Uterus (tissue), 4 donors: ENCODE results near the gene PNP. TPM values are rescaled to one million over a fixed set of nuclear protein-coding genes. Genes with fewer than 3 reads are reported as not detected.

Experiments used
- DNase-seq, 2 donors: peaks; one replicate each; pipeline ENCODE4 v3.0.0-alpha.2; 2019 to 2020
- H3K27ac ChIP-seq, 2 donors: fragments of 200-600 bp; sonication (generic); 1 replicate in 1 of 2; 2 replicates in 1 of 2; pipeline ENCODE4 v1.5.1; 2016 to 2018
- H3K27me3 ChIP-seq, 2 donors: fragments of 200-600 bp; sonication (generic); one replicate each; pipeline ENCODE4 v1.5.1; 2018 to 2019; ENCODE audit warnings: control low read depth in 1 of 2
- H3K36me3 ChIP-seq, 2 donors: fragments of 200-600 bp; sonication (generic); one replicate each; pipeline ENCODE4 v1.5.1; 2019; ENCODE audit warnings: control low read depth in 1 of 2
- H3K4me1 ChIP-seq, 2 donors: fragments of 200-600 bp; sonication (generic); one replicate each; pipeline ENCODE4 v1.5.1; 2018 to 2019; ENCODE audit warnings: control low read depth in 1 of 2
- H3K4me3 ChIP-seq, 2 donors: fragments of 200-600 bp; sonication (generic); 1 replicate in 1 of 2; 2 replicates in 1 of 2; pipeline ENCODE4 v1.5.1; 2018 to 2019; ENCODE audit warnings: mild to moderate bottlenecking in 1 of 2
- H3K9me3 ChIP-seq, 2 donors: fragments of 200-600 bp; sonication (generic); one replicate each; pipeline ENCODE4 v1.5.1; 2019; ENCODE audit warnings: control low read depth in 1 of 2
- CTCF ChIP-seq, 4 experiments: fragments of 200-600 bp in 2 of 4; fragments of 450-650 bp in 2 of 4; sonication (generic) in 2 of 4; IDR thresholded peaks; one replicate each; pipeline ENCODE4 v1.5.1; 2016 to 2019; ENCODE audit warnings: antibody characterized with exemption in 4 of 4, mild to moderate bottlenecking in 2 of 4, moderate library complexity in 1 of 4
- POLR2A ChIP-seq, 2 donors: fragments of 450-650 bp; IDR thresholded peaks; one replicate each; pipeline ENCODE4 v1.6.1; 2016; ENCODE audit warnings: antibody characterized with exemption in 2 of 2, mild to moderate bottlenecking in 1 of 2, moderate library complexity in 1 of 2
- intact Hi-C: fragments of 100-400 bp; cut with DNase I; formaldehyde crosslinking; loops from one replicate; pipeline ENCODE4 v1.15.1; 2023; ENCODE audit warnings: low total_unique reads
- total RNA-seq, 4 donors: library from RNA; depleted of rRNA in 3 of 4; stranded (reverse); fragments of >200 nt in 3 of 4; gene quantifications; one replicate each; pipeline versions ENCODE4 v1.1.0 to v1.2.4, GENCODE V29; 2014 to 2023
- donor health status: DM: yes; HTN: yes; CAD: no.

PNP gene
- total RNA-seq, 4 donors from 2014 or later, result 12.7 to 46.9 (median 14.3) TPM

DNA sequence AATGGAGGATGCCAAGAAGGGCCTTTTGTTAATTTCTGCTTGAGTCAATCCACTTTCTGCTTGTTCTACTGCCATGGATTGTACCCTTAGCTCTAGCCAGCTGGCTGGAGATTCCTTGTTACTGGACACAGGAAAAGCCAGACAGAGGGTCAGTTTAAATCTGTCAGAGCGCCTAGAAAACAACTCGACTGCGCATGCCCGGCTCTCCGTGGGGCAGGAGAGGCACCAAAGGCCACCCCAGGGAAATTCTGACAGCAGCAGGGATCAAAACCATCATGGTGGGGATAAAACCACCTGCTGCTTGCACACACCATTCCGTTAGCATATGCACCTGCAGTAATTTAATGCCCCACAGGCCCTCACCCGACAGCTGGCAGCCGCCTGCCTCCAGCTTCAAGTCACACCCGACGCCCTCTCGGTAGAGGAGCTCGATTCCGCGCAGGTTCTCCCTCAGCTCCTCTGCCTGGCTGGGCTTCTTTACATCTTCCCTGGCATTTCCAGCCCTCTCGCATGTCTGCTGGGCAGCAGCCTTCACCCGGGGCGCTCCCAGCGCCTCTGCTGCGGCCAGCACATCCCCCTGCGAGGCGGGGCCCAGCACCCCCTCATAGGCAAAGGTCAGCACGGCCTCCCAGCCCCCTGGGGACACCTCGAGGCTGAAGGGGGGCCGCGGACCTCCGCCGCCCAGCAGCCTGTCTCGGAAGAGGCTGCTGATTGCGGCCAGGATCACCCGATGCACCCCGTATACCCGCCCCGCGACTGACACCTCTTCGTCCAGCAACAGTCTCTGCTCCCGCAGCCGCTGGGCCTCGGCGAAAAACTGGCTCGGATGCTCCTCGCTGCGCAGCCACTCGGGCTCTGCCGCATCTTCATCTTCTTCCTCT lies 34.3 kb upstream of the PNP start:
- peak; percentile 73 to 78 for DNase-seq
- Histone ChIP-seq H3K9me3 (no peaks in the 10 kb centered on the region), H3K27me3 (no peaks in the 10 kb centered on the region), H3K27ac (peak overlapping the region; percentile 69 to 76), H3K4me3 (peak overlapping the region; percentile 28), H3K36me3 (no peaks in the 10 kb centered on the region), H3K4me1 (no peaks in the 10 kb centered on the region)
- TF ChIP-seq POLR2A (IDR thresholded peaks at IDR 0.05) (no peak), CTCF (IDR thresholded peaks at IDR 0.05) (no peak)
- intact Hi-C loops, result no loop called here

DNA sequence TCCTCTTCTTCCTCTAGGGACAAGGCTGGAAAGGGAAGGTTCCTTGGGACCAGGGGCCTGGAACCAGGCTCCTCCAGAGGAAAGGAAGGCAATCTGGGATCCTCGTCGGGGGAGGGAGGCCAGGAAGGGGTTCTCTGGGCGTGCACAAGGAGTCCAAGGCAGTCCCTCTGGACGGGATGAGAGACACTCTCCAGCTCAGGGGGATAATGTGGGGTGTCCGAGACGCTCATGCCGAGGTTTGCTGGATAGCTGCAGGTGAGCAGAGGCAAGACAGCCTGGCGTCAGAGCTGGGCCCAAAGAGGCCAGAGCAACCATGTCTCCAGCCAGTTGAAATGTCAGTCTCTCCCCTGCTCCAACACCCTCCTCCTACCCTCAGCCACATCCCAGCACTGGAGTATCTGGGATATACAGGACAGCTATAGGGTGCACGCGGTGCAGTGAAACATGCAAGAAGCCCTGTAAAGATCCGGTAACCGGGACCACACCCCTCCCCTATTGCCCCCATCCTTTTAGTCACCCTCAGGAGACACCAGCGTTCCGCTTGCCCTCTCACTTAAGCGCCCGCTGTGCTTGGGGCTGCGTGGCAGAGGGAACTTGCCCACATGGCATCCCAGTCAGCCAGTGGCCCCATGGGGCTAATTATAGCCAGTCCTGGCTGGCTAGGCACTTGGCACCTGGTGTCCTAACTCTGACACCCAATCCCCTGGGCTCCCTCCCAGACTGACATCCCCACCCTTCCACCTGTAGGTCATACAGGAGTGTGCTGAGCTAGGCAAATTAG lies 33.4 kb upstream of the PNP start, which contains the start of gene KLHL33:
Gene KLHL33, minus strand, starts transcription at position 585 of the 781 bp plus-strand sequence. Its CDS starts 355 bp downstream, at position 230.
- H3K4me3 ChIP-seq, result peak within 1 kb of the TSS; percentile 28
- no peaks in the 10 kb centered on the region for H3K4me1 ChIP-seq
- TF ChIP-seq CTCF (IDR thresholded peaks at IDR 0.05) (no peak), POLR2A (IDR thresholded peaks at IDR 0.05) (no peak)

DNA sequence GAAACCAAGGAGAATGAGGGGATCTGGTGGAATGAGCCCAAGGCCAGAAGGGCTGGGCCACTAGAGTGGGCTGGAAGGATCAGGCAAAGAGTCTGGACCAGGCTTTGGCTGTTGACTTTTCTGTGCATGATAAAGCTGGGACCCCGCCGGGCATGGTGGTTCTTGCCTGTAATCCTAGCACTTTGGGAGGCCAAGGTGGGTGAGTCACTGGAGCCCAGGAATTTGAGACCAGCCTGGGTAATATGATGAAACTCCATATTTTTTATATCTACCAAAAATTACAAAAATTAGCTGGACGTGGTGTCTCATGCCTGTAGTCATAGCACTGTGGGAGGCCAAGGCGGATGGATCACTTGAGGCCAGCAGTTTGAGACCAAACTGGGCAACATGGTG lies 32.8 kb upstream of the PNP start:
- intact Hi-C loops, result no loop called here
- Histone ChIP-seq H3K4me1 (no peaks in the 10 kb centered on the region), H3K27me3 (no peaks in the 10 kb centered on the region), H3K4me3 (no peak overlapping the region), H3K36me3 (no peaks in the 10 kb centered on the region), H3K27ac (peak overlapping the region in 1 of 2 donors; percentile 76), H3K9me3 (no peaks in the 10 kb centered on the region)
- no peak for DNase-seq
- TF ChIP-seq POLR2A (IDR thresholded peaks at IDR 0.05) (no peak), CTCF (IDR thresholded peaks at IDR 0.05) (no peak)

More for the DNA sequence above, 33.4 kb upstream of the PNP start, which contains the start of gene KLHL33:
- H3K9me3 ChIP-seq, result no peaks in the 10 kb centered on the region
- no peaks in the 10 kb centered on the region for H3K27me3 ChIP-seq
- peak in 1 of 2 donors; percentile 22 for DNase-seq
- no peaks in the 10 kb centered on the region for H3K36me3 ChIP-seq
- peak within 1 kb of the TSS; percentile 69 to 76 for H3K27ac ChIP-seq
- intact Hi-C loops, result no loop called here

DNA sequence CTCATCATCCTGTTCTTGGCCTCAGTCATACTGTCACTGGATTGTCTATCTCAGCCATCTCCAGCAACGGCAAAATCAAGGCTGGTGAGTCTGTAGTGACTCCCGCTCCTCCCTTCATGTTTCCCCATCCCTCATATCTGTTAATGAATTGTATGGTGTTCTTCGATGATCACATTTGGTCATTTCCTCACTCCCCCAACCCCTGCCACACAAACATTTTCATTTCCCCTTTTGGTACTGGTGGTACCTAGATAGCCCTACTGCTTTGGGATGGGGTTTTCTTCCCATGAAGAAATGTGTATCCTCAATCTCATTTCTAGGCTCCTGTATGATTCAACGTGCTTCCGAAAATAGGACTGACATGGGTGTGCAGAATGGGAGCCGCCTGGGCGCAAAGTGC lies 30.5 kb upstream of the PNP start:
- H3K36me3 ChIP-seq, result no peaks in the 10 kb centered on the region
- H3K27me3 ChIP-seq, result no peaks in the 10 kb centered on the region
- no peak overlapping the region for H3K4me3 ChIP-seq
- intact Hi-C loops, result no loop called here
- DNase-seq, result no peak
- TF ChIP-seq POLR2A (IDR thresholded peaks at IDR 0.05) (no peak), CTCF (IDR thresholded peaks at IDR 0.05) (no peak)
- H3K27ac ChIP-seq, result no peak overlapping the region
- H3K9me3 ChIP-seq, result no peaks in the 10 kb centered on the region
- no peaks in the 10 kb centered on the region for H3K4me1 ChIP-seq

DNA sequence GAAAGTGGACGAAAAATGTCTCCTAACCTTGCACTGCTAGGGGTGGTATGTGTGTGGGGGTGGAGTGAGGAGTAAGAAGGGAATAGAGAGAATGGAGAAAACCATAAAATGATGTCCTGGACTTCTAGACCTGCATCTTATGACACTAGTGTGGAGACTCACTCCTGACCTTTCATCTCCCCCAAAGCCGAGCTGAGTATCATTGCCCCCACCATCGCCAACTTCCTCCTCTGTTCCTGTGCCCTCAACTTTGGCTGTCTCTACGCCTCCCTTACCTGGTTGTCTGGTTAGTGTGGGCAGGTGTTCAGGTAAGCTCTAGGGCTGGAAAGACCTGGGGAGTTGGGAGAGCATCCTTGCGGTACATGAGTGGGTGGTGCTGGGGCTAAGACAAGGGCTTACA lies 28.7 kb upstream of the PNP start:
- Histone ChIP-seq H3K27ac (no peak overlapping the region), H3K27me3 (no peaks in the 10 kb centered on the region), H3K4me3 (no peak overlapping the region), H3K4me1 (no peaks in the 10 kb centered on the region), H3K36me3 (no peaks in the 10 kb centered on the region), H3K9me3 (no peaks in the 10 kb centered on the region)
- no peak for TF ChIP-seq CTCF (IDR thresholded peaks at IDR 0.05)
- TF ChIP-seq POLR2A (IDR thresholded peaks at IDR 0.05), result no peak
- no peak for DNase-seq
- intact Hi-C loops, result no loop called here
